ENCODE measurements around the gene CCDC146. TPM values are rescaled to one million over a fixed set of nuclear protein-coding genes. Genes with fewer than 3 reads are reported as not detected.

The CCDC146 gene
- total and polyA plus RNA-seq, 2 of the 13 experiments (the other 11 are each of a cell fraction or from before 2014, with no cell fraction given): 2.4 to 4.1 TPM

GRCh38 chr7:77247206-77247850, 124.9 kb downstream of the CCDC146 start:
- Histone ChIP-seq H3K9ac (ENCODE audit: insufficient read depth, low read depth, low read length) (no peak overlapping the region), H3K4me1 (ENCODE audit: insufficient read depth, low read length) (peaks cover 34% of the 10 kb centered on the region), H3K4me2 (ENCODE audit: low read depth, low read length) (no peak overlapping the region; the same call in 1 of the 2 replicates), H3K79me2 (ENCODE audit: insufficient read depth, low read length) (no peaks in the 10 kb centered on the region), H3K4me3 (replicated peaks in 1 of 3; ENCODE audit: insufficient read depth in 1 of 3, low read depth in 2 of 3, low read length in 3 of 3) (no peak overlapping the region), H2AFZ (ENCODE audit: low read length) (no peak overlapping the region), H4K20me1 (ENCODE audit: insufficient read depth, low read length) (no peaks in the 10 kb centered on the region), H3K36me3 (replicated peaks in 1 of 2; ENCODE audit: control insufficient read depth in 1 of 2, insufficient read depth in 2 of 2, low read length in 2 of 2) (no peaks in the 10 kb centered on the region), H3K27ac (ENCODE audit: extremely low read length, insufficient read depth, low read length) (no peak overlapping the region), H3K9me3 (ENCODE audit: low read length) (no peaks in the 10 kb centered on the region), H3K27me3 (ENCODE audit: control insufficient read depth in 1 of 2, insufficient read depth in 2 of 2, low read length in 2 of 2) (no peaks in the 10 kb centered on the region)
- 35% methylated on average over 3 of the region's 3 CpGs for WGBS (ENCODE audit: low lambda C conversion rate)
- ATAC-seq: peak; percentile 63
- ChIA-PET POLR2A (interaction anchor here (1.1 kb wide), 1 partner anchor 125 kb away, joined by 5 read pairs; the partner anchor contains the start of gene CCDC146), CTCF (ENCODE audit: low intra/inter-chr PET ratio, low total read pairs) (no interaction called here)
- in situ Hi-C loops (cut with HindIII; ENCODE audit: extremely low pct_ligation_motif_present, low pct_unique_long_range_greater_than_20kb): loop anchor here (10.0 kb wide), 1 partner anchor 123 kb away; the partner anchor contains the start of gene CCDC146
- intact Hi-C loops (cut with micrococcal nuclease; ENCODE audit: unreplicated experiment): loop anchor here (1.0 to 2.0 kb wide), 2 partner anchors 83 to 125 kb away; partner anchors contain the start of gene CCDC146
- no TSS peak for BruUV-seq (replicated peaks)
- peak; percentile 83 for FAIRE-seq
- peak; percentile 77 for DNase-seq (ENCODE audit: low spot score)
- TF ChIP-seq ZNF292 (CRISPR knock-in tag; IDR thresholded peaks at IDR 0.05; ENCODE audit: borderline replicate concordance, low read depth) (no peak), MEIS2 (CRISPR knock-in tag; IDR thresholded peaks at IDR 0.05) (no peak), ARID3A (IDR thresholded peaks at IDR 0.05; ENCODE audit: low read depth, low read length) (peak; percentile 24; the same call in 1 of the 2 replicates), HMGXB4 (CRISPR knock-in tag; IDR thresholded peaks at IDR 0.05; ENCODE audit: borderline replicate concordance in 1 of 2, low read depth in 1 of 2) (peak in 1 of 2 experiments; percentile 43; a peak in 1 of 4 replicates), ONECUT2 (CRISPR knock-in tag; IDR thresholded peaks at IDR 0.05) (peak; percentile 82), GATAD2A (CRISPR knock-in tag; IDR thresholded peaks at IDR 0.05) (peak; percentile 47), MXD4 (CRISPR knock-in tag; IDR thresholded peaks at IDR 0.05) (0 out of 2 replicates have a peak, but pooled peaks have one; percentile 24), STAG1 (CRISPR knock-in tag; IDR thresholded peaks at IDR 0.05) (peak; percentile 87), TOE1 (CRISPR knock-in tag; IDR thresholded peaks at IDR 0.05) (0 out of 2 replicates have a peak, but pooled peaks have one; percentile 54), CTCF (CRISPR knock-in tag; IDR thresholded peaks at IDR 0.05) (peak; percentile 83), ZMYM4 (CRISPR knock-in tag; IDR thresholded peaks at IDR 0.05) (peak; percentile 29; the same call in 1 of the 2 replicates), KDM3A (CRISPR knock-in tag; IDR thresholded peaks at IDR 0.05; ENCODE audit: low read depth) (no peak), RAD21 (CRISPR knock-in tag; IDR thresholded peaks at IDR 0.05) (peak; percentile 79), CEBPB (IDR thresholded peaks at IDR 0.05; ENCODE audit: borderline replicate concordance, low read depth, low read length) (peak; percentile 24; the same call in 1 of the 2 replicates), ZNF644 (CRISPR knock-in tag; IDR thresholded peaks at IDR 0.05; ENCODE audit: low read depth) (peak; percentile 88), CEBPG (CRISPR knock-in tag; IDR thresholded peaks at IDR 0.05) (peak; percentile 19; the same call in 1 of the 2 replicates), HDAC6 (IDR thresholded peaks at IDR 0.05; ENCODE audit: low read depth, low read length) (no peak), HDAC2 (CRISPR knock-in tag; IDR thresholded peaks at IDR 0.05) (no peak), SMC3 (IDR thresholded peaks at IDR 0.05; ENCODE audit: low read length) (peak; percentile 85), THAP11 (CRISPR knock-in tag; IDR thresholded peaks at IDR 0.05) (peak; percentile 52; the same call in 1 of the 2 replicates)
